MM.1S (cell line): Measurements from ENCODE around the gene CBLB.

Source experiments
- EZH2phosphoT487 ChIP-seq: fragments of 300-600 bp; sonication (generic); IDR thresholded peaks from 2 replicates; pipeline ENCODE4 v1.6.1; 2018; ENCODE audit warnings: antibody characterized with exemption, low read length
- TF ChIP-seq, protein P1 (sequence below): fragments of 300-600 bp; sonication (generic); IDR thresholded peaks from 2 replicates; pipeline ENCODE4 v1.5.1; 2016; ENCODE audit warnings: antibody characterized with exemption, low read length, mixed read lengths

DNA sequence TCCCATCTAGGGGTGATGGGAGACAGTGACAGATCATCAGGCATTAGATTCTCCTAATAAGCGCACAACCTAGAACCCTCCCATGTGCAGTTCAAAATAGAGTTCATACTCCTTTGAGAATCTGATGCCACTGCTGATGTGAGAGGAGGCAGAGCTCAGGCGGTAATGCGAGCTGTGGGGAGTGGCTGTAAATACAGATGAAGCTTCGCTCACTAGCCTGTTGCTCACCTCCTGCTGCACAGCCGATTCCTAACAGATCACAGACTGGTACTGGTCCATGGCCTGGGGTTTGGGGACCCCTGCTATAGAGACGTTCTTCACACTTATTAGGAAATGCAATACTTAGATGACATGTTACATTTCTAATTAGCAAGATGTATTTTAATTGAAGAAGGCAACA lies 154.4 kb downstream of the CBLB start:
- TF ChIP-seq, protein P1, sequence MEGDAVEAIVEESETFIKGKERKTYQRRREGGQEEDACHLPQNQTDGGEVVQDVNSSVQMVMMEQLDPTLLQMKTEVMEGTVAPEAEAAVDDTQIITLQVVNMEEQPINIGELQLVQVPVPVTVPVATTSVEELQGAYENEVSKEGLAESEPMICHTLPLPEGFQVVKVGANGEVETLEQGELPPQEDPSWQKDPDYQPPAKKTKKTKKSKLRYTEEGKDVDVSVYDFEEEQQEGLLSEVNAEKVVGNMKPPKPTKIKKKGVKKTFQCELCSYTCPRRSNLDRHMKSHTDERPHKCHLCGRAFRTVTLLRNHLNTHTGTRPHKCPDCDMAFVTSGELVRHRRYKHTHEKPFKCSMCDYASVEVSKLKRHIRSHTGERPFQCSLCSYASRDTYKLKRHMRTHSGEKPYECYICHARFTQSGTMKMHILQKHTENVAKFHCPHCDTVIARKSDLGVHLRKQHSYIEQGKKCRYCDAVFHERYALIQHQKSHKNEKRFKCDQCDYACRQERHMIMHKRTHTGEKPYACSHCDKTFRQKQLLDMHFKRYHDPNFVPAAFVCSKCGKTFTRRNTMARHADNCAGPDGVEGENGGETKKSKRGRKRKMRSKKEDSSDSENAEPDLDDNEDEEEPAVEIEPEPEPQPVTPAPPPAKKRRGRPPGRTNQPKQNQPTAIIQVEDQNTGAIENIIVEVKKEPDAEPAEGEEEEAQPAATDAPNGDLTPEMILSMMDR = no peak
- TF ChIP-seq EZH2phosphoT487 = no peak
